Neural cell (in vitro differentiated cells): ENCODE measurements around the gene PTPRN2.

Experiments used
- CTCF ChIP-seq: fragments of 450-650 bp; IDR thresholded peaks from 2 replicates; pipeline ENCODE4 v1.5.1; 2014; ENCODE audit warnings: antibody characterized with exemption, mild to moderate bottlenecking, moderate library complexity; ENCODE audit not compliant: poor library complexity, severe bottlenecking
- POLR2AphosphoS5 ChIP-seq: IDR thresholded peaks from 2 replicates; pipeline ENCODE4 v1.6.1; 2012
- REST ChIP-seq: IDR thresholded peaks from 2 replicates; pipeline ENCODE4 v1.6.1; 2012; ENCODE audit warnings: borderline replicate concordance
- TAF1 ChIP-seq: IDR thresholded peaks from 2 replicates; pipeline ENCODE4 v1.6.1; 2012; ENCODE audit warnings: low read depth

- no peak for TF ChIP-seq CTCF
- TF ChIP-seq REST, result no peak
- TF ChIP-seq POLR2AphosphoS5, result no peak
- no peak for TF ChIP-seq TAF1
Measured at GRCh38 chr7:157717211-157718174, 870.1 kb downstream of the PTPRN2 start.
